C1 segment of cervical spinal cord (tissue), 14 donors: ENCODE results near the gene GPR65.
"Not testable (repeated sequence)": the region's sequence is repeated elsewhere in the genome, so short reads cannot be mapped to it uniquely, and the experiment has no call there.

ENCODE experiments used
- DNase-seq, 14 donors: peaks; one replicate each; lab custom pipeline; 2025; lab: John Stamatoyannopoulos, UW

Gene GPR65

DNA sequence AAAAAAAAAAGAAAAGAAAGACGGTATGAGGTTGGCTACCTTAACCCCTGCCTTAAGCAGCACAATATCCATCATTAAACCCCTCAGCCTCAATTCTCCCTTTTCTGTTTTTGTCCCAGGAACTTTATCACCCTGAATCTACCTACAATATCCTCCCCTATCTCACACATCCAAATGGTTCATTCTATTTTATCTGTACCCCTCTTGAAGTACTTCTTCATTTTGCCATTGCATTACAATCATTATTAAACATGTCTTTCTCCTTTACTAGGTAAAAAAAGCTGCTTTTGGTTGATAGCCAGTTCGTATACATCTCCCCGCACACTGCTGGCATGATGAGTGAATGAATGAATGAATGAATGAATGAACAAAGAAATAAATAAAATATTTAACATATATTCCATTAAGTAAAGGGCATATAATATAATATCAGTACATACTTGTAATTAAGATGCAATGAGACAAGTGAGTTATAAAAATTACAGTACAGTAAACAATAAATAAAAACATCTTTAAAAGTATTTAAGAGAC, 364 bp upstream of the GPR65 start:
- DNase-seq, result no peak

DNA sequence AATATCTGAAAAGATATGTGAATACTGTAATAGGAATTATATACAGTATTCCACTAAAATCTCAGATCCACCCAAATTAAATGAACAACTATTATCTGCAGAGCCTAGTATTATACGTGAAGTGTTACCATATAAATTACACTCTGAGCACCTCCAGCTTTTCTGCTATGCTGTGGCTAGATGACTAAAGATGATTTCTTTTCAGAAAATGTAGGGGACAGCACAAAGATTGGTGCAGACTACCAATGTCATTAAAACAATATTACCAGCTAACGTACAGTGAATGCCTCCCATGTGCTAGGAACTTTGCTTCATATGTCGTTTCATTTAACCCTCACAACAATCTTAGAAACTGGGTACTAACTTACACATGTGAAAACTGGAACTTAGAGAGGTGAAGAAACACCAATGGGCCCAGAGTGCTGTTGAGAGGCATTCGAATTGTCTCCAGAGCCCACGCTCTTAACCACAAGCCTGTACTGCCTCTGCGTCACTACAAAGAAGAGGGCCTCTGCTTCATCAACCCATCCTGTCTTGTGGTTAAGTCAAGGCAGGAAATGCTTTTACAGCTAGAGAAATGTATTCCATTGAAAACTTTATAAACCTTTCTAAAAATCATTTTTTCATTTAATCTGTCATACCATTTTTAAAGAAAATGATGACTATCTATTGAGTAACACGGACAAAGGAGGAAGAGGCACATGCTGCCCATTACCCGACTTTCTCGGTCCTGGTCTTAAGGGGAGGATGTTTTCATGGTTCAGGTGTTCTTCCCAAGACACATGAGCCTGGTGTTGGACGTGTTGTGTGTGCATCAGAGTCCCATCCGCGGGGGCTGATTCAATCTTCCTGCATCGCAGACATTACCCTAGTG, 1.3 kb downstream of the GPR65 start:
- DNase-seq, result no peak

DNA sequence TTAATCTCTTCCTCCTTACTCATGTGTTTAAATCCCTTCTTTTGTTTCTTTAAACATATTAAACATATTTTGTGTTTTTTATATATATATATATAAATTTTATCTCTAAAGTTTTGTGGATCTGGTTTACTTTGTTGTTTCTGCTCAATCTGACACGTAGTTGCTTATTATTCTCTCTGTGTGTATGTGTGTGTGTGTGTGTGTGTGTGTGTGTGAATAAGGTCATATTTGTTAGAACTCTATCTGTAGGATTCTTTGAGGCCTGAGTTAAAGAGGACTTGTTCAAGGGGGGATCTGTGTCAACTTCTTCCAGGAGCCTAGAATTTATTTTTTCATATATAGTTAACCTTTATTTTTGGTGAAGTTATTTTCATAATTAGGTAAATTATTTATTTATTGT, 2.7 kb downstream of the GPR65 start:
- DNase-seq, result no peak

DNA sequence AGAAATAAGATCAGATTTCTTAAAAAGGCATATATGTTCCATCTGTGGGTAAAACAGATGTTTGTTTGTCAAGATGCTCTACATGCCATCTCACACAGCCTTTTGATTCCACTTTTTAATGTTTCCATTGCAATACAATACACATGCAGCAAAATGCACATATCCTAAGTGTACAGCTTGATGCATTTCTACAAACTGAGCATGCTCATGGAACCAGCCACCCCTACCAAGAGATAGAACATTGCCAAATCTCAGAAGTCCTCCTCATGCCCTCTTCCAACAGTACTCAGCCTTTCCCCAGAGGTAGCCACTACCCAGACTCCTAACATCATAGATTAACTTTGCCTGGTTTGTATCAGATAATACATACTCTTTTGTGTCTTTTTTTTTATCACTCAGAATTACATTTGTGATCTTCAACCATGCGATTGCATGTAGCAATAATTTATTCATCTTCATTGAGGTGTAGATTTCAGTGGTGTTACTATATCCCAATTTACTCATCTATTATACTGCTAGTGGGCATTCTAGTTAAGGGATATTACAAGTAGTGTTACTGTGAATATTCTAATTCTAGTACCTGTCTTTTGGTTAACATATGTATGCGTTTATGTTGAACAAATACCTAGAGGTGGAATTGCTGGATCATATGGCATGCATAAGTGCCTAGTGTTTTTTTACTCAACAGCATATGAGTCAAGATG, 3.3 kb downstream of the GPR65 start:
- DNase-seq, result no peak

DNA sequence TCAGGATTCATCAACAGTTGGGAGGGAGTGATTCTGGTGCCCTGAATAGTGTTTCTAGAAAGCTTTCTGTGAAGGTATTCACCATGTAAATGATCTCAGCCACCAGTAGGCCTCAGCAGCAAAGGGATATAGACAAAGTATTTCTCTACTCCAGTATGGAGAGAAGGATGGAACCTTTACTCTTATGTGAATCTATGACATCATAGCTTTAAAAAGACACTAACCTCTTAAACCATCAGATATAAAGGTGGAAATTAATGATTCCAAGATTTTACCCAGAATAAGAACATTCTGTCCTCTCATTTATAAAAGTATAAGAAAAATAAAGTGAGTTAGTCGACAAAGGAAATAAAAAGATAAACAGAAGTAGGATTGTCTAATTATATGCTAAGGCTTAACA, 4.6 kb downstream of the GPR65 start:
- DNase-seq, result no peak

DNA sequence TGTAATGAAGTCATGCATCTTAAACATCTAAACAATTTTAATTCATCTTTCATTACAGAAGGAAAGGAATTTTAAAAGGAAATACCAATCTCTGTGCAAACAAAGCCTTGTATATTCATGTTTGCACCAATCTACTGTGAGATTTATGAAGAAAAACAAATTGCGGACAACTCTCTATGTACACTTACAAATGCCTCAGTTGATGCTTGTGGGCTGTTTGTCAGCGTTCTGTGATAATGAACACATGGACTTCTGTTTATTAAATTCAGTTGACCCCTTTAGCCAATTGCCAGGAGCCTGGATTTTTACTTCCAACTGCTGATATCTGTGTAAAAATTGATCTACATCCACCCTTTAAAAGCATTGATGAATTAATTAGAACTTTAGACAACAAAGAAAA, 5.4 kb downstream of the GPR65 start:
- no peak for DNase-seq

DNA sequence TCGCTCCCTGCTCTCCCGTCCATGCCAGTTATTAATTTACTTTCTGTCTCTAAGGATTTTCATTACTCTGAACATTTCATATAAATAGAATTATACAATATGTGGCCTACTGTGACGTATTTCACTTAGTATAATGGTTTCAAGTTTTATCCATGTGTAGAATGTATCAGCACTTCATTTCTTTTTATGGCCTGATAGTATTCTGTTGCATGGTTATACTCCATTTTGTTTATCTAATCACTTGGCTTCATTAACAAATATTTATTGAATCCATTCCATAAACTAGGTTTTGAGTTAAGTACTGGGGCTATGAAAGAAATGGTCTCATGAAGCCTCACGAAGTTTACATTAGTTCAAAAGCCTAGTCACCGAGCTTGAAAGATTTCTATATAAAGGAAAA, 7.6 kb downstream of the GPR65 start:
- no peak for DNase-seq

DNA sequence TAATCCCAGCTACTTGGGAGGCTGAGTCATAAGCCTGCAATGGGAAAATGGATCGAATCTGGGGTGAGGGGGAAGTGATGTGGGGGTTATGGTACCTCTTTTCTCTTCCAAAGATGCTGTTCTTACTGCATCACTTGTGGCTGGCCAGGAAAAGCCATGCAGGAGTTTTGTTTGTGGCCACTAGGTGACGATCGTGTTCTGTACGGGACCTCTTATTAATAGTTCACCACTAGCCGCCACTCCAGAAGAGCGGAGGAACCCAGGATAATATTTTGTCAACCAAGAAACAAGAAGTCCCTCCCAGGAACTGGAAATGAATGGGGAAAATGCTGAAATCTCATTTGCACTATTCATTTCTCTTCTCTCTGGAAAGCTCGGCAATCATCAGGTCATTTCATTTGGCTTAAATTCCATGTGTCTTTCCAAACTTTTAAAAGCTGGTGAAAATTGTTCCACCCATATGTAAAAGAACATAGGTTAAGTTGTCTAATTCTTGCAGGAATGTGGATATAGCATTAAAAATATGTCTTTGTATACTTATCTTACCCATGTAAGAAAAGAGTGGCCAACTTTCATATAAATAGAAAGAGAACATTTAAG, 8.9 kb downstream of the GPR65 start:
- peak in 10 of 14 donors; percentile 8 to 66 (median 29) for DNase-seq

GRCh38 chr14:88016768-88017167, 11.8 kb downstream of the GPR65 start:
- DNase-seq, result no peak

GRCh38 chr14:88017535-88017934, 12.6 kb downstream of the GPR65 start:
- no peak for DNase-seq

DNA sequence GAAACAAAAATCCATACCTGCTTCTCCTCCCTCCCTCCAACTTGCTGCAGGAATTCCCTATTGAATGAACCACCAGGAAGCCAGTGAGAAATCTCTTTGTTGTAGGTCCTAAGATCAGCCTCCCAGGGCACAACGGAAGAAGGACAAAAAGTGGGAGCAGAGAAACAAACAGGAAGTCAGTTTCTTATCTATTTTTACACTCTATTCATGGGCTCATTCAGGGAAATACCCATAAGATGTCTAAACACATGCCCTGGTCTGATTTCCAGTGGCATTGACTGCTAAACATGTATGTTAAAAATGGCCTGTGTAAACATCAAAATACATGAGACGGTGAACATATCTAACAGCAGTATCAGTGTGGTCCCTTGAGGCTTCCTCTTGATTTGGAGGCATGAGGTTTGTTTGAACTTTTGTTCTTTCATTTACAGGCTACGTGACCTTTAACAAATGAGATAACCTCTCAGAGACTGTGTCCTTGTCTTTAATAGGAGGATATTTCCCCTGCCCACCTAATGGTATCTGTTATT, 18.8 kb downstream of the GPR65 start:
- DNase-seq, result no peak

GRCh38 chr14:88024252-88025086, 19.5 kb downstream of the GPR65 start:
- not testable (repeated sequence) for DNase-seq

DNA sequence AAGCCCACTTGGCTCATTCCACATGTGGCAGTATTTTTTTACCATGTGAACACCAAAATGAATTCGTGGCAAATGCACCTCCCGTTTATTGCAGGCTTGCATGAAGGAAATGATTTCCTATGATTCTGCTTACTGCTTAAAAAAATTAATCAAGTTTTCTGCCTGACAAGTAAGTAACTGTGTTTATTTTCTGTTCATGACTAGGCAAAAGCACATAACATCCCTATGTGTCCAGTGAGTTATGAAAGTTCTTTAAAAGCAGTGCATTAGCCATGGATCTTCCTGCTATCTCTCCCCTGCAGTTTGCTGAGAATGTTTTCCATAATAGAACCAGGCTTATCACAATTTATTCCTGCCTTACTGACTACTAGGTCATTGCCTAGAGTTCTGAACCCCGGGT, 20.4 kb downstream of the GPR65 start:
- no peak for DNase-seq

DNA sequence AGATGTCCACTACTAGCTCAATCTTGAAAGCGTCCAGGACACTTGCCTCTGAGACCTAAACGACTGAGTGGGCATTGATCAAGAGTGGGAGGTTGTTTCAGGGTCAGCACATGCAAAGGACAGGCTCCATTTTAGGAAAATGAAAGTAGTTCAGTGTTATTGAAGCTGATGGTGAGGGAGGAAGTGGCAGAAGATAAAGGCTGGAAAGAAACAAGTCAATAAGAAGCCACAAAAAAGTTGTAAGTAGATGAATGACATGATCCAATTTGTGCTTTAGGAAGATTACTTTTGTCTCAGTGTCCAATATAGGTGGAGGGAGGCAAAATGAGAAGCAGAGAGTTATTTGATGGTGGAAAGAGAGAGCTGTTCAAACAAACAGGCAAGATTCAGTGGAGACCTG, 22.0 kb downstream of the GPR65 start:
- no peak for DNase-seq

GRCh38 chr14:88029500-88029899, 24.6 kb downstream of the GPR65 start:
- DNase-seq, result no peak

GRCh38 chr14:88030079-88030478, 25.1 kb downstream of the GPR65 start:
- no peak for DNase-seq

DNA sequence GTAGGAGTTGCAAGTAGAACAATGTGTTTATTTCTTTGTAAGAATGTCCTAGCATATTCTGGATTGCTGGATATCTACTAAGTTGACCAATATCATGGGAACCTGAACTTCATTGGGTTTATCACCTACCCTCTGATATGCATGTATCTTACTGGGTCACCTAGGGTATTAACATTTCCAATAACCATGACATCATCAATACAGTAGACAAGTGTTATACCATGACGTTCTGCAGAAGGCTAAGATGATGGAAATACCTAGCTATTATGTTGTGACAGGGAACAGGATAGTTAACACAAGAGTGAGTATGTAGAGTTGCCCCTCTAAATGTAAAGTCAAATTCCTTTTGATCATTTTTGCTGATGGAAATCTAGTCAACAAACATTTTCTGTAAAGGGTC, 26.0 kb downstream of the GPR65 start:
- DNase-seq, result no peak

DNA sequence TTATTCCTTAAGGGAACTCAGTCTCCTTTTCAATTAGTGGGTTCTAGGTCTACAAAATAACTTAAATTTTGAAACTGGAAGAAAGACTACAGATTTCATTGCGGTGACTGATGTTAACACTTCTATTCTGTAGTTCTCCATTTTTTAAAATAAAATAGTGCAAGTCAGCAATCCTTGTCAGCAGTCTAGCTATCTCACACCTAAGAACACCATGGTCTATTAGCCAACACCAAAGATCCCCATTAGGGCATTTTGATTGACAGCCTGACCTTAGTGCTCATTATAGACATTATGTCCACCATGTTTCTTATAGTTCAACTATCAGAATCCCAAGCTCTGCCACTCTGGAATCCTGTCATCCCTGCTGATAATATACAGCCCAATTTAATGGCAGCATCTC, 27.4 kb downstream of the GPR65 start:
- no peak for DNase-seq

DNA sequence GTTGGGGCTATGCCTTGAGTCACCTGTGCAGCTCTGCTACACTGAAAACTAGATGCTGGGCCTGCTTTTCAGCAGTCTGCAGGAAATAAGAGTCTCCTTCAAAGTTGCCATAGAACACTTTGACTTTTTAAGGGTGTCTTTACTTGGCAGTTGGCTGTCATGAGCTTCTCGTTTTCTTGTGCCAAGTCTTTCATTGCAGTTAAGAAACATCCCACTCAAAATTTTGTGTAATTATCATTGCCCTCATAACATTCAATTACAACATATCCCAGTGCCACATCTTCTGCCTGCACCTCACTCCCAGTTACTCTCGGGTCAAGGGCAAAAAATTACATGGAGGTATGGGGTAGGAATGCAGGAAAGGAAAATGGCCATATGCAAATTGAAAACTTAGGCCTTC, 29.1 kb downstream of the GPR65 start:
- no peak for DNase-seq

- no peak for DNase-seq
Measured at GRCh38 chr14:88036422-88036821, 31.5 kb downstream of the GPR65 start.

DNA sequence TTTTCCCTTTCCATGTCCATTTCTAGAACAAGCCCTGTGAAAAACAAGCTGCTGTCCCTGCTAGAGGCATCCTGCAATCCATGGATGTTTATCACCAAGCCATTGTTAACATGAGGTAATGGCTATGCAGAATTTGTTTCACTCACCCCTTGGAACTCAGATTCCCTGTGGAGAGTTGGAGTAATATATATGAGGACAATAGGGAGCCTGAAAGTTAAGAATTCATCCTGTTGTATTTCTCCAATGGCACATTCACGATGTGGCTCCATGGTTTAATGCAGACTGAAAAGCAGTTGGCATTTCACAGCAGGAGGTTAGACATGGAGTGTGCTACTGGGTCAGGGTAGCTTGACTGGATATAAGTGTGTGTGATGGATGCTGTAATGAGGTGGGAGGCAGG, 32.4 kb downstream of the GPR65 start:
- no peak for DNase-seq
